GM21528 (cell line): ENCODE results near the gene DDIT4.
A peak's percentile ranks its signal among the peaks of the same experiment; 100 is the strongest.

Source experiments
- ATAC-seq: cut with Tn5 transposase; IDR thresholded peaks from one replicate; pipeline ENCODE4 v1.9.1; 2021; ENCODE audit warnings: mild to moderate bottlenecking, moderate library complexity; ENCODE audit not compliant: unreplicated experiment, low FRiP score

Gene DDIT4

DNA sequence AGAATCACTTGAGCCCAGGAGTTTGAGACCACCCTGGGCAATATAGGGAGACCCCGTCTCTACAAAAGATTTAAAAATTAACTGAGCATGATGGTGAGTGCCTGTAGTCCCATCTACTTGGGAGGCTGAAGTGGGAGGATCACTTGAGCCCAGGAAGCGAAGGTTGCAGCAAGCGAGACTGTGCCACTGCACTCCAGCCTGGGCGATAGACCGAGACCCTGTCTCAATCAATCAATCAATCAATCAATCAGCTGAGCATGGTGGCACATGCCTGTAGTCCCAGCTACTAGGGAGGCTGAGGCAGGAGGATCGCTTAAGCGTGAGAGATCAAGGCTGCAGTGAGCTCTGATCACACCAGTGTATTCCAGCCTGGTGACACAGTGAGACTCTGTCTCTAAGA lies 40.5 kb downstream of the DDIT4 start:
- ATAC-seq, result no peak

DNA sequence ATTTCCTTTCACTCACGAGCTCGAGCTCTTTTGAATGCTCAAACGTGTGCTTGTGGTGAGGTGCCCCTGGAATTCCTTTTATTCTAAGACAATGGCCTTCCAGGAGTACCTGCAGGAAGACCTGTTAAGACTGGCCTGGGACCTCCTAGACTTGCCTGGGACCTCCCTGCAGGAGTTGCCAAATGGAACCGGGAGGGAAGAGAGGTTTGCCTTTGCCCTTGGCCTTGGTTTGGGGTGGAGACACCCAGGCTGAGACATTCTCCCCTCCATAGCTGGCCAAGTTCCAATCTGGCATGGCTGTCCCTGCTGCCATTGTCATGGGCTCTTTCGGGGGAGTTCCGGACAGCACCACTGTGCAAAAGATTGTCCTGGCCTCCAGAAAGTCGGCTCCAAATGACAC lies 41.3 kb downstream of the DDIT4 start:
- no peak for ATAC-seq

DNA sequence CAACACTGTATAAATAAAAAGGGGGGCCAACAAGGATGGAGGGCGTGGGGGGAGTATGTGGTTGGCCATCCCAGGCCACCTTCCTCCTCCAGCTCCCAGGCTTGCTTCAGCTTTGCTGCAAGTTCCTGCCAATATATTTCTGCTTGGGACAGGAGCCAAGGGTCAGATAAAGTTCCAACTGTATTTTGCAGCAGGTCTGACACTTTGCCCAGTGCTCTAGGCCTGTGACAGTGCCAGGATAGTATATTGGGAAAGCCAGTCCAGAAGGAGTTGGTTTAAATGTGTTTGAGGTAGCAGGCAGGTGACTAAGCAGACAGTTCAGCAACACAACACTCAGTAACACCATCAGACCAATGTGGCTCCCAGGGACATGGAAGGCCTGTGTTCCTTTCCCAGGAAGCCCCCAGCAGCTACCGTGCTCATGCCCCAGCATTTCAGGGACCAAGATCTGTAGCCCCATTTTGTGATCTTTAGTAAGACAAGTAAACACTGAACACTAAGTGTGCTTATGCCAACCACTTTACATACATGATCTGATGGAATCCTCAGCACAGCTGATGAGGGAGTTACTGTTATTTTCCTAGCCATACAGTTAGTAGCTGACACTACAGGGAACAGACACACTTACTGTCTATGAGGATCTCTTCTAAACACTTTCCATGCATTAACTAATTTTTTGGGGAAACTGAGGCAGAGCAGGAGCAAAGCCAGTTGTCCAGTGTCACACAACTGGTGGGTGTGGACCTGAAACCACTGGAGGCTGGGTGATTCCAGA lies 42.1 kb downstream of the DDIT4 start:
- ATAC-seq, result no peak

DNA sequence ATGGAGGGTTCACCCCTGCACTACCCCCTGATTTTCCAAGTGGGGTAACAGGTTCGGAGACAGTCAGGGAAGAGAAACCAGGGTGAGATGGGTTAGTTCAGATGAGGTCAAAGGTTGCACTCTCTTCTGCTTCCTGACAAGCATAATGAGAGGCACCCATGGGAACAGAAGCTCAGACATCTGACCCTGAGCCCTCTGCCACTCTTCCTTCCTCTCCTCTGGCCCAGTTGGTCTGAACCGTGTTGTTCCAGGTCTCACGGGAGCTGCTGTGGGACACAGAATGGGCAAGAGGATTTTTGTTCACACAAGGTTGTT lies 42.6 kb downstream of the DDIT4 start:
- no peak for ATAC-seq

DNA sequence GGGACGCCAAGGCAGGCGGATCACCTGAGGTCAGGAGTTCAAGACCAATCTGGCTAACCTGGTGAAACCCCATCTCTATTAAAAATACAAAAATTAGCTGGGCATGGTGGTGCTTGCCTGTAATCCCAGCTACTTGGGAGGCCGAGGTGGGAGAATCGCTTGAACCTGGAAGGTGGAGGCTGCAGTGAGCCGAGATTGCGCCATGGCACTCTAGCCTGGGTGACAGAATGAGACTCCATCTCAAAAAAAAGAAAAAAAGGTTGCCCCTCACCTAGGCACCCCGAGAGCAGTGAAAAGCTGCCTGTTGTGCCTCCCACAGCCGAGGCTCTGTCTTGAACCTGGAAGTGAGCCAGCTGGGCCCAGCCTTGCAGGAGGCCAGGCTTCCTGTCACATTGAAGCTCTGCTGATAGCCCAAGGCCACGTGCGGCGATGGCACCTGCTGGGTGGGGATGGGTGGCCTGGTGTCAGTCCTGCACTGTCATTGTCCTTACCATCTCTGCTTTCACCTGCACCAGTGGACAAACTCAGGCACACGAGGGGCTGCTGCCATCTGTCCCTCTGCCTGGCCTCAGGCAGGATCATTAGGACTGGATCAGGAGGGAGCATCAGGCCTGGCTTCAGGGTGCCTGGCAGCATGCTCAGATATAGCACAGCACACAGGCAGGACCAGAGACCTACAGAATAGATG lies 43.2 kb downstream of the DDIT4 start:
- no peak for ATAC-seq

DNA sequence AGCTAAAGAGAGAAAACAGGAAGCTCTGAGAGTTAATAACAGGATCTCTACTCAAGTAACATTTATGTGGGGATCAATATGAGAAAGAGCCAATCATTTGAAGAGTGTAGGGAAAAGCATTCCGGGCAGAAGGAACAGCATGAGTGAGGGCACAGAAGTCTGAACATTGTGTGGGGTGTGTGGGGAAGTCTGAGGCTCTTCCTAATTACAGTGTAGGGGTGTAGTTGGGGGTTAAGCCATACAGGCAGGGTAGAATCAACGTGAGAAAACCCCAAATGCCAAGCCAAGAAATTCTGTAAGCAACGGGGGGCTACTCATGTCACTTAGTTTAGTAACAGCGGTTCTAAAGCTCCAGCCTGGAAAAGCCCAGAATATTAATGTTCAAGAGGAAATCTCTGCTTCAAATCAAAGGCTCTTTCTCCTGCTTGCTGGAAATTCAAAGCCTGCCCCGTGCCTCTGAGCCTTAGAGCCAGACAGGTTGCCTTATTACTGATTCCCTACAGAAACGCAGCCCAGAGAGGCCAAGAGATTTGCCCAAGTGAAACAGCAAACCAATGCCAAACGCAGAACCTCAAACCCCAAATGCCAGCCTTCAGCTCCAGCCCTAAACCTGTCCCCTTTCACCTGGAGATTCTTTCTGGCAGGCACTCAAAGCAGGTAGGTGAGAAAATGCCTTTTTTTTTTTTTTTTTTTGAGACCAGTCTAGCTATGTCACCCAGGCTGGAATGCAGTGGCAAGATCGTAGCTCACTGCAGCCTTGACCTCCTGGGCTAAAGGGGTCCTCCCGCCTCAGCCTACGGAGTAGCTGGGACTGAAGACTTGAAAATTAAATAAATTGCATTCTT lies 44.9 kb downstream of the DDIT4 start:
- ATAC-seq, result no peak

DNA sequence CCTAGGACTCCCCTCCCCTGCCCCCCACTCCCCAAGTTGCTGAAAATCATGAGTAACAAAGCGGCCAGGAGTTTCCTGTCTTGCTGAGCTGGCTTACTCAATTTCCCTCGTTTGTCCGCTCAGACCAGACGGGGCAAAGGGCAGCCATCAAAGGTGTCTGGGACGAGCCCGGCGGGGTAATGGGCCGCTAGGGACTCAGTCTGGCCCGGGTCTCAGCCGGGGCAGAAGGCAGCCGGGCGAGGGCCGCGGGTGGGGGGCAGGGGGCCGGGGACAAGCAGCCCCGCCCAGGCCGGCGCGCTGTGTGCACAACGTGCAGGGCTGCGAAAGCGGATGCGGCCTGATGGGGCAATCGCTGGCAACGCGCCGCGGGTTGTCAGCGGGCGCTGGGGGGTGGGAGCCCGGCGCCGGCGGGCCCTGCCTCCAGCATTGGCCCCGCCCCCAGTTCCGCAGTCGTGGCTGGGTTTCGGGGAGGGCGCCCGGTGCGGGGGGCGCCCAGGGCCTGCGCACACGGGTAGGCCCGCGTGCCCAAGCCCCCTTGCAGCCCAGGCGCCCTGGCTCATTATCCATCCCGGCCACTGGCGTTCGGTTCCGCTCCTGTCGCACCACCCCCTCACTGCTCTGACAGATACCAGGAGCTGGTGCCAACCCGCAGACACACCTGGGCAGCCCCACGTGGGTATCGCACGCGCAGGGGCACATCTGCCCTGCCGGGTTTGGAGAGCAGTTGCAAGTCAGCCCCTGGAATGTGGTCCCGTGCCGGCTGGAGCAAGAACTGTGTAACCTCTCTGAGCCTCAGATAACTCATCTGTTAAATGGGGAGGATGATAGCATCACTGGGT lies 45.9 kb downstream of the DDIT4 start:
- peak; percentile 47 for ATAC-seq

DNA sequence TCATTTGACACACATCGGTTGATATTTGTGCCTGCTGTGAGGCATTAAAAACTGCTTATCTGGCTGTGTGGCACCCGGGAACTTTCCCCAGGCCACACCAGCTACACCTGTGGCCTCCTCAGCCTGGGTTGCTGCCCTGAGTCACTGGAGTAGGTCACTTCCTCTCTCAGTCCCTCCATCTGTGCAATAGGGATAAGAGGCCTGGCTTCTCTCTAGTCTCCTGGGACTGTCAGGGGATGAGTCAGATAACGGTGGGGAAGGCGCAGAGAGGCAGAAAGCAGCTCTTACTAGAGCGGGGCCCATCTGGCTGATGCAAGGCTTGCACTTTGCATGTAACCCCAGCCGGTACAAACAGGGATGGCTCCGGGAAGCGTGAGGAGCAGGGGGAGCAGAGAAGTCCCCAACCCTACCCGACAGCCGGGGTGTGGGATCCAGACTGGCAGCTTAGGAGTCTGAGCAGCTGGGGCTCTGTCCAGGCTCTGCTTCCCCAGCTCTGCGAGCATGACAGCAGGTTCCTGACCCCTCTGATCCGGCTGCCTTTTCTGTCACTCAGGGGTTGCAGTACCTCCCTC lies 47.0 kb downstream of the DDIT4 start:
- ATAC-seq, result peak; percentile 60

DNA sequence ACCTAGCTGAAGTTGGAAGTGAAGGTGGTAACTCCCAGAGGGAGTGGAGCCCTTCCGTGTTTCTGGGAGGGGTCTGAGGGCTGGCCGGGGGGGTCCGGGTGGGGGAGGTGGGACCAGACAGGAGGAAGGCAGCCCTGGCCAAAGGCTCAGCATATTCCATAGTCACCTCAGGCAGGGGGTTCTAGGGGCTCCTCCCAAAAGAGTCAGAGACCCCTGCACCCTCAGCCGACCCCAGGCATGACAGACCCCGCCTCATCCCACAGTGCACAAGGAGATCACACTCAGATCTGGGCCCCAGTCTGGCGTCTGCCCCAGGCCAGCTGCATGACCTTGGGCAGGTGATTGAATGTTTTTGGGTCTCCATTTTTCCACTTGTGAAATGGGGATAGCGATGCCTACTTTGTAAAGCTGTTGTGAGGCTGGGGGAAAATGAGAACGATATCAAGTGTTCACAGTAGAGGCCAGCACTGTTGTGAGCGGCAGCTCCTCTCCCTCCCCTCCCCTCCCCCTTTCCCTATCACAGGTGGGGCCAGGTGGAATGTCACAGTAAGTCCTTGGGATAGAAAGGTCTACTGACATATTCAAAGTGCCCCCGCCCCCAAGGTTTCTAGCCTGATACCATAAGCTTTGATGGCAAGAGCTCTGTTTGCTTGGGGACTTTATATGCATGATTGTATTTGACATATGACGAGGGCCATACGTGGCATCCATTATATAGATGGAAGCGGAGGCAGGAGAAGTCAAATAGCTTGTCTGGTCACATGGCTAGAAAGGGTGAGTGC lies 47.7 kb downstream of the DDIT4 start:
- no peak for ATAC-seq

DNA sequence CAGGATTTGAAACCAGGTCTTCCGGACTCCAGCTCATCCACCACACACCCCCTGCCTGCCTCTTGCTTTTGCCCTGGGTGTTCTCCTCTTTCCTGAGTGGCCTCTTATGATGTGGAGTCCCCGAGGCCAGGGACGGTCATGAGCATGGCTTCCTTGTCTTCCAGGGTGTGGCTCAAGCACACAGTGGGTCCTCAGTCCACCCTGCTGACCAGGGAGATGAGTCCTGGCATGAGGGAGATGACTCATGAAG lies 48.2 kb downstream of the DDIT4 start:
- no peak for ATAC-seq

DNA sequence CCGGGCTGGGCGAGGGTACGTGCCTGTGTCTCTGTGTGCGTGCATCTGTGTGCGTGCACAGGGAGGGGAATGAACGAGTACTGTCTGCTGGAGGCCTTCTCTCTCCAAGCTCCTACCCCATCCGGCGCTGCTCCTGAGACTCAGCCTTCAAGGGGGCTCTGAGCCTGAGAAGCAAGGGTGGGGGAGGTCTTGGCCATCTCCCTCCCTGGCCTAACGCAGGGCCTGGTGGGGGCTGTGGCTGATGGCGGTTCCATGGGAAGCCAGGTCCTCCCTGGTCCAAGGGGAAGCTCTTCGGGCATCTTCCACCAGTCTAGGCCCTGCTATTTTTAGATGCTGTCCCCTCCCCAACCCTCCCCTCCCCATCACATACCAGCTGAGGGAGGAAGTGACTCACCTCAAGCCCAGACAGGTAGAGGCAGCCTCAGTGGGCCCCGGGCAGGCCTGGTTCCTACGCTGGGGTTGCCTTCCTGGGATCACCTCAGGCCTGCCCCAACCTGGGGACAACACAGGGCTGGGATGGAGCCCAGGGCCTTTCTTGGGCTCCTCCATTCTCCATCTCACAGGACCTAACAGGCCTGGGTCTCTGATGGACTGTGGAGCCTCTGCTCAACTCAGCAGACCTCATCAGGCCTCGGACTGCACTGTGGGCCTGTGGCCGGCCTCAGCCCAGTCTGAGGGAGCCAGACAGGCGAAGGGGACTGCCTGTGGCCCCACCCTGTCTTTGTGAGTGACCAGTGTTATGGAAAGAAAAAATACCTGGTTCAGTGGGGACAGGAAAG lies 48.7 kb downstream of the DDIT4 start:
- ATAC-seq, result no peak

DNA sequence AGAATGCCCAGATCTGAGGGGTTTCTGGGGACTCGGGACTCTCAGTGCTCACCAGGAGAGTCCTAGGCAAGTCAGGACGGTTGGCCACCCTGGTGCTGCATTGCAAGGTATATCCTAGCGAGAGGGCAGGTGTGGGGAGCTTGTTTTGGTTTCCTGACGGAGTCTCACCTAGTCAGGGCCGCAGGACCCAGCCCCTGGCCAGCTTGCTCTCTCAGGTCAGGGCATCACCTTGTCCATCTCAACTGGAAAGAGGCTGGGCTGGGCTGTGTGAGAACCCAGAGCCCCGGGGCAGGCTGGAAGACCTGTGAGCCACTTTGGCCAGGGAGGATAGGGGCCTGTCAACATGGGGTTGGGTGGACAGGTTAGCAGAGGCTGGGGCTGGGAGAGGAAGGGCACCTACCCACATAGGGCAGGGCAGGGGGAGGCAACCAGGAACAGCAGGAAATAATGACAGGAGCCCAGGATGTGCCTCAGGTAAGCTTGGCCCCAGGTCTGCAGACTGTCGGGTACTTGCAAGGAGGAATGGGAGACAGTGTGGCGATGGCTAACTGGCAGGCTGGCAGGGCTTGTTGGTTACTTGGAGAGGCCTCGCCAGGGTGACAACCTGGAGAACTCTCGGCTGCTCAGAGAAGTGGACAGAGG lies 49.5 kb downstream of the DDIT4 start:
- ATAC-seq, result no peak

DNA sequence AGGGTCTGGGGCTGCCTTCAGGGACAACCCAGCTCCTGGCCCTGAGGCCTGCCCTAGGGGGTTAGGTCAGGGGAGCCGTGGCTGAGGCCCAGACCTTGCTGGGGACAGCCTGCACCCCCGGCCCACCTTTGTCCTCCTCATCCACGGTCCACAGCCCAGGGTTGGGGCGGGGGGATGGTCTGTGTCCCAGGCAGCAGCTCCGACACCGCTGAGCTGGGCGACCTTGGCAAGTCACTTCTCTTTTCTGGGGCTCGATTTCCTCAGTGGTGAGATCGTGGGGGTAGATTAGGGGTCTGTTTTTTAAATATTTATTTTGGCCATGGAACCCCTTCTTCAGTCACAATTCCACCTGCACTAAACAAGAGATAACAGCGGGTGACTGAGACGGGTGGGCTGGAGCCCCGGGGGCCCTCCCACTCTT lies 50.1 kb downstream of the DDIT4 start:
- ATAC-seq, result no peak
